ENCODE measurements around the gene TEX11. TPM values are rescaled to one million over a fixed set of nuclear protein-coding genes. Genes with fewer than 3 reads are reported as not detected.
"Not testable (repeated sequence)": the region's sequence is repeated elsewhere in the genome, so short reads cannot be mapped to it uniquely, and the experiment has no call there.

TEX11 gene
- total and polyA plus RNA-seq, 2 experiments from 2014 or later: 0.60 to 1.0 TPM

DNA sequence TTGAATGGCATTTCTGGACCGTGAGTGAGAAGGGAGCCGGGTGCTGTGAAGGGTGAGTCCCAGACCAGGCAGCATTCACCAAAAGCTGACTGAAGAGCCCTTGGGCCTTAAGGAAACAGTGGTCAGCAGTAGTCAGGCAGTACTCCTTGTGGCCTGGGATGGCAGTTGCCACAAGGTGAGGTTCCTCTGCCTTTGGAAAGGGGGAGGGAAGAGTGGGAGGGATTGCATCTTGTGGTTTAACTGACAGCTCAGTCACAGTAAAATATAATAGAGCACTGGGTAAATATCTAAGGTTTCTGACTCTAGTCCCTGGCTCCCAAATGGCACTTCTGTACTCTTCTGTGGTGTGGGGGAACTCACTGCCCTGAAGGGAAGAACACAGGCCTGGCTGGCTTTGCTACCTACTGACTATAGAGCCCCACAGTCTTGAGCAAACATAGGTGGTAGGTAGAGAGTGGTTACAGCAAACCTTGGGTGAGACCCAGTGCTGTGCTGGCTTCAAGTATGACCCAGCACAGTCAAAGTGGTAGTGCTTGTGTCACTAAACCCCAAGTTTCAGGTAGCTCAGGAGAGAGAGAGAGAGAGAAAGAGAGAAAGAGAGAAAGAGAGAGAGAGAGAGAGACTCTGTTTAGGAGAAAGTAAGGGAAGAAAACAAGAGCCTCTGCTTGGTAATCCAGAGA, 154.2 kb downstream of the TEX11 start (continued):
- TF ChIP-seq CREB1 (CRISPR knock-in tag; IDR thresholded peaks at IDR 0.05; ENCODE audit: low read depth) (no peak), EZH2phosphoT487 (IDR thresholded peaks at IDR 0.05; ENCODE audit: unreplicated experiment) (no peak)
- TF ChIP-seq, protein P1, sequence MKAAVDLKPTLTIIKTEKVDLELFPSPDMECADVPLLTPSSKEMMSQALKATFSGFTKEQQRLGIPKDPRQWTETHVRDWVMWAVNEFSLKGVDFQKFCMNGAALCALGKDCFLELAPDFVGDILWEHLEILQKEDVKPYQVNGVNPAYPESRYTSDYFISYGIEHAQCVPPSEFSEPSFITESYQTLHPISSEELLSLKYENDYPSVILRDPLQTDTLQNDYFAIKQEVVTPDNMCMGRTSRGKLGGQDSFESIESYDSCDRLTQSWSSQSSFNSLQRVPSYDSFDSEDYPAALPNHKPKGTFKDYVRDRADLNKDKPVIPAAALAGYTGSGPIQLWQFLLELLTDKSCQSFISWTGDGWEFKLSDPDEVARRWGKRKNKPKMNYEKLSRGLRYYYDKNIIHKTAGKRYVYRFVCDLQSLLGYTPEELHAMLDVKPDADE (IDR thresholded peaks at IDR 0.05): no peak

DNA sequence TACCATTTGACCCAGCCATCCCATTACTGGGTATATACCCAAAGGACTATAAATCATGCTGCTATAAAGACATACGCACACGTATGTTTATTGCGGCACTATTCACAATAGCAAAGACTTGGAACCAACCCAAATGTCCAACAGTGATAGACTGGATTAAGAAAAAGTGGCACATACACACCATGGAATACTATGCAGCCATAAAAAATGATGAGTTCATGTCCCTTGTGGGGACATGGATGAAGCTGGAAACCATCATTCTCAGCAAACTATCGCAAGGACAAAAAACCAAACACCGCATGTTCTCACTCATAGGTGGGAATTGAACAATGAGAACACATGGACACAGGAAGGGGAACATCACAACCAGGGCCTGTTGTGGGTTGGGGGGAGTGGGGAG, 174.7 kb downstream of the TEX11 start:
- not testable (repeated sequence) for H3K4me1 Mint-ChIP-seq; H2AFZ ChIP-seq; H3K36me3 ChIP-seq (ENCODE audit: insufficient read depth); H3K4me2 ChIP-seq; H3F3A ChIP-seq (replicated peaks; ENCODE audit: low read depth); H3K36me3 Mint-ChIP-seq (ENCODE audit: low read depth); H3K27ac Mint-ChIP-seq; H3K4me3 Mint-ChIP-seq; H3K4me3 ChIP-seq; ATAC-seq; H3K27me3 ChIP-seq (ENCODE audit: insufficient read depth); DNase-seq (ENCODE audit: low spot score); H3K79me2 ChIP-seq (replicated peaks; ENCODE audit: insufficient read depth); H3K4me1 ChIP-seq (ENCODE audit: insufficient read depth); H3K9me3 Mint-ChIP-seq; H3K27me3 Mint-ChIP-seq (ENCODE audit: insufficient read depth, low read depth, poor library complexity); H3K9me2 ChIP-seq (ENCODE audit: insufficient read depth); H4K20me1 ChIP-seq (replicated peaks; ENCODE audit: insufficient read depth); H3K27ac ChIP-seq (ENCODE audit: low read depth)

DNA sequence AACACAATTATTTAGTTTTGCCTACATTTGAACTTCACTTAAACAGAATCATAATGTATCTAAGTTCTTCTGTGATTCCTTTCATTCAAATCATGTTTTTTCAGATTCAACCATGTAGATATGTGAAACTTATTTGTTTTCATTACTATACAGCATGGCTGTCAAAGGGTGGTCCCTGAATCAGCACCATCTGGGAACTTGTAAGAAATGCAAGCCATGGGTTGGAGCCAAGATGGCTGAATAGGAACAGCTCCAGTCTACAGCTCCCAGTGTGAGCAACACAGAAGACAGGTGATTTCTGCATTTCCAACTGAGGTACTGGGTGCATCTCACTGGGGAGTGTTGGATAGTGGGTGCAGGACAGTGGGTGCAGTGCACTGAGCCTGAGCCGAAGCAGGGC, 180.6 kb downstream of the TEX11 start:
- not testable (repeated sequence) for H3K9me2 ChIP-seq (ENCODE audit: insufficient read depth); DNase-seq (ENCODE audit: low spot score); H2AFZ ChIP-seq; H3K4me1 ChIP-seq (ENCODE audit: insufficient read depth); H3K27me3 Mint-ChIP-seq (ENCODE audit: insufficient read depth, low read depth, poor library complexity); H3F3A ChIP-seq (replicated peaks; ENCODE audit: low read depth); H3K4me3 ChIP-seq; H3K27ac Mint-ChIP-seq; H3K27me3 ChIP-seq (ENCODE audit: insufficient read depth); H3K9me3 Mint-ChIP-seq; H3K36me3 Mint-ChIP-seq (ENCODE audit: low read depth); H3K4me1 Mint-ChIP-seq; H4K20me1 ChIP-seq (replicated peaks; ENCODE audit: insufficient read depth); H3K4me2 ChIP-seq; H3K36me3 ChIP-seq (ENCODE audit: insufficient read depth); ATAC-seq; H3K79me2 ChIP-seq (replicated peaks; ENCODE audit: insufficient read depth); H3K4me3 Mint-ChIP-seq; H3K27ac ChIP-seq (ENCODE audit: low read depth)

DNA sequence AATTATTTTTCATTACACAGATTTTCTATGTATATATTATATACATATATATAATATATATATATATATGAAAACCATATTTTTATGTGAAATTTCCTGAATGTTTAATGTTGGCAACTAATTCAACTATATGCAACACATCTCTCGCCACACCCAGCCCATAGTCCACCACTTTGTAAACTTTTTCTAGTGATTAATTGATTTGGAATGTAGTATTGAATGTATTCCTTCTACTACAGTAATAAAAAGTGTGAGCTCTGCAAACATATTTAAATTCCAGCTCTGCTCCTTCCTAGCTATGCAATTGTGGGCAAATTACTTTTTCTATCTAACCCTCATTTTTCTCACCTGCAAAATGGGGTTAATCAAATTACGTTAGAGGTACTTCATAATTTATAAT, 187.8 kb downstream of the TEX11 start:
- Mint-ChIP-seq H3K4me3 (no peak overlapping the region), H3K4me1 (no peaks in the 10 kb centered on the region), H3K27ac (no peak overlapping the region), H3K27me3 (ENCODE audit: insufficient read depth, low read depth, poor library complexity) (peaks cover 2% of the 10 kb centered on the region), H3K9me3 (peaks cover 4% of the 10 kb centered on the region; the same call in 2 of the 3 replicates), H3K36me3 (ENCODE audit: low read depth) (no peaks in the 10 kb centered on the region)
- no peak for ATAC-seq
- Histone ChIP-seq H4K20me1 (replicated peaks; ENCODE audit: insufficient read depth) (no peaks in the 10 kb centered on the region), H3K27ac (ENCODE audit: low read depth) (no peak overlapping the region), H3K36me3 (ENCODE audit: insufficient read depth) (no peaks in the 10 kb centered on the region), H3K9me2 (ENCODE audit: insufficient read depth) (no peaks in the 10 kb centered on the region), H3K4me2 (no peak overlapping the region), H3K79me2 (replicated peaks; ENCODE audit: insufficient read depth) (no peaks in the 10 kb centered on the region), H3F3A (replicated peaks; ENCODE audit: low read depth) (no peaks in the 10 kb centered on the region), H3K27me3 (ENCODE audit: insufficient read depth) (no peaks in the 10 kb centered on the region), H3K4me1 (ENCODE audit: insufficient read depth) (no peaks in the 10 kb centered on the region), H2AFZ (no peak overlapping the region), H3K4me3 (no peak overlapping the region)
- no peak for DNase-seq (ENCODE audit: low spot score)
- TF ChIP-seq ZNF114 (CRISPR knock-in tag; IDR thresholded peaks at IDR 0.05): no peak
- TF ChIP-seq, protein P2, sequence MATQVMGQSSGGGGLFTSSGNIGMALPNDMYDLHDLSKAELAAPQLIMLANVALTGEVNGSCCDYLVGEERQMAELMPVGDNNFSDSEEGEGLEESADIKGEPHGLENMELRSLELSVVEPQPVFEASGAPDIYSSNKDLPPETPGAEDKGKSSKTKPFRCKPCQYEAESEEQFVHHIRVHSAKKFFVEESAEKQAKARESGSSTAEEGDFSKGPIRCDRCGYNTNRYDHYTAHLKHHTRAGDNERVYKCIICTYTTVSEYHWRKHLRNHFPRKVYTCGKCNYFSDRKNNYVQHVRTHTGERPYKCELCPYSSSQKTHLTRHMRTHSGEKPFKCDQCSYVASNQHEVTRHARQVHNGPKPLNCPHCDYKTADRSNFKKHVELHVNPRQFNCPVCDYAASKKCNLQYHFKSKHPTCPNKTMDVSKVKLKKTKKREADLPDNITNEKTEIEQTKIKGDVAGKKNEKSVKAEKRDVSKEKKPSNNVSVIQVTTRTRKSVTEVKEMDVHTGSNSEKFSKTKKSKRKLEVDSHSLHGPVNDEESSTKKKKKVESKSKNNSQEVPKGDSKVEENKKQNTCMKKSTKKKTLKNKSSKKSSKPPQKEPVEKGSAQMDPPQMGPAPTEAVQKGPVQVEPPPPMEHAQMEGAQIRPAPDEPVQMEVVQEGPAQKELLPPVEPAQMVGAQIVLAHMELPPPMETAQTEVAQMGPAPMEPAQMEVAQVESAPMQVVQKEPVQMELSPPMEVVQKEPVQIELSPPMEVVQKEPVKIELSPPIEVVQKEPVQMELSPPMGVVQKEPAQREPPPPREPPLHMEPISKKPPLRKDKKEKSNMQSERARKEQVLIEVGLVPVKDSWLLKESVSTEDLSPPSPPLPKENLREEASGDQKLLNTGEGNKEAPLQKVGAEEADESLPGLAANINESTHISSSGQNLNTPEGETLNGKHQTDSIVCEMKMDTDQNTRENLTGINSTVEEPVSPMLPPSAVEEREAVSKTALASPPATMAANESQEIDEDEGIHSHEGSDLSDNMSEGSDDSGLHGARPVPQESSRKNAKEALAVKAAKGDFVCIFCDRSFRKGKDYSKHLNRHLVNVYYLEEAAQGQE (IDR thresholded peaks at IDR 0.05; ENCODE audit: unreplicated experiment): no peak
- no peak for TF ChIP-seq POLR2AphosphoS5 (IDR thresholded peaks at IDR 0.05; ENCODE audit: low read depth)
- TF ChIP-seq CREB1 (CRISPR knock-in tag; IDR thresholded peaks at IDR 0.05; ENCODE audit: low read depth): no peak
